ENCODE results near the gene INCENP.

The INCENP gene

DNA sequence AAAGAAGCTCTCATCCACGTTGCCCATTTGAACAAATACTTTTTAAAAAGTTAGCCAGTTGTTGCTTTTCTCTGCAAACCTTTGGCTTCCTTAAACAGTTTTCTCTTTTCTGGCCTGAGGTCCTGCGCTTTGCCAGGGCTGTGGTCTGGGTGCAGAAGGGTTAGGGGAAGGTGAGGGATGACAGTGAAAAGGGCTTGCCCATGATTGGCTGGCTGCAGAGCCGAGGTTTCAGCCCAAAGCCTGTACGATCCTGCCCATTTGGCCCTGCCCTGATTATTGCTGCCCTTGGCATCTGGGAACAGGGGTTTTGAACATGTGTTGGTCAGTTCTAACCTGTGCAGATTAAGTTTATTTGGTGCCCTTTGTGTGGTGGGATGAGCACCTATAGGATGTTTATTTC, 1.5 kb downstream of the INCENP start:
- no peak for DNase-seq

DNA sequence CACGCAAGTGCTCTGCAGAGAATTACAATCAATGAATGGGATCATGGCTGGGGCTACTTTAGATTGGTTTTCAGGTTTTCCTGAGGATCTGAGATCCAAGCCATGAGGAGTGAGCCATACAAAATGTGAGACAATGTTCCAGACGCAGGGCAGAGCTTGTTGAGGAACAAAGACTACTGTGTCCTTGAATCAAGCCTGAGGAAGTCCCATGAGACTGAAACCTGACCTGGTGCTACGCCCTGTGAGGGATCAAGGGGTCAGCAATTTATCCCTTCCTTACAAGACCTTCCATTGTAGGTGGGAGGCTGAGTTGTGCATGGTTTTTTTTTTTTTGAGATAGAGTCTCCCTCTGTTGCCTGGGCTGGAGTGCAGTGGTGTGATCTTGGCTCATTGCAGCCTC, 2.1 kb downstream of the INCENP start:
- DNase-seq: no peak

DNA sequence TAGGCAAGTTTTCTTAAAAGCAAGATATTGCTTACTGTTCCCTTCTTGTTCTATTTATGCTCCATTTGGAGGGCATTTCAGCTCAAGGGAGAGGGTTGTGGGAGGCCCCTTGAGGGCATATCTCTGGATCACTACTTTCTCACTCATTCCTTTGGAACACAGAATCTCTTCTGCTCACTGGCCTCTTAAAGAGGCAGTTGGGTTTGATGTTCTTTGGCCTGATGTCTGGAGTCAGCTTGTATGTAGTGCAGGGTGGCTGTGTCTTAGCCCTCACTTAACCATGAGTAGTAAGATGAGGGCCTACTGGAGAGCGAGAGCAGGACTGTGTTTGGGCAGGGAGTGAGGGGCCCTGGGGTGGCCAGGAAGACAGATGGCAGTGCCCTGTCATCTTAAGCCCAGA, 3.6 kb downstream of the INCENP start:
- DNase-seq: no peak

DNA sequence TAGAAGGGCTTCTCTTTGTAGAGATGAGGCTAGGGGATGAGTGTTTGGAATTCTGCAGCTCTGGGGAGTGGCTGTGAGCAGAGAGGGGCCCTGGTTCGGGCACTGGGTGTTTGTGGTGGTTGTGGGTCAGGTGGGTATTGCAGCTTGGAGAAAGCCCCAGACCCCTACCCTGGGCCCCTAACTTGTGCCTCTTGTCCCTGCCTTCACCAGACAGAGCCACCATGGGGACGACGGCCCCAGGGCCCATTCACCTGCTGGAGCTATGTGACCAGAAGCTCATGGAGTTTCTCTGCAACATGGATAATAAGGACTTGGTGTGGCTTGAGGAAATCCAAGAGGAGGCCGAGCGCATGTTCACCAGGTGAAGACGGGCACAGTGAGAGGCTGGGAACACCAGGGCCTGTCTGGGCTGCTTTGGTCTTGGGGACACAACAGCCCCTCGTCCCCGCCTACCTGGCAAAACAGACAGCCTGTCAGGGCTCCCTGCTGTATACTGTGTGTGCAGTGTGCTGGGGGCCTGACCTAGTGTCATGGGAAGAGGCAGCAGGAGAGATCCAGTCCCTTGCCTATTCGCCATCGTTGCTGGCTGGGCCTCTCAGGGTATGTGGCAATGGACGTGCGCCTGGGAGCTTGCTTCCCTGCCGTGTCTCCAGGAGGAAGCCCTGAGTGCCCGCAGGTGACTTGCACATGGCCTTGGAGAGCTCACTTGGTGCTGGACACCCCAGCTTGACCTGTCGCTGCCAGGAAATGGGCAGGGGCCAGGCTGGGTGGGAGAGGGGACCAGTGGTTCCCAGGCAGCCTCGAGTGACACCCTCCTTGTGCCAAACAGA, 4.3 kb downstream of the INCENP start:
- DNase-seq: no peak

DNA sequence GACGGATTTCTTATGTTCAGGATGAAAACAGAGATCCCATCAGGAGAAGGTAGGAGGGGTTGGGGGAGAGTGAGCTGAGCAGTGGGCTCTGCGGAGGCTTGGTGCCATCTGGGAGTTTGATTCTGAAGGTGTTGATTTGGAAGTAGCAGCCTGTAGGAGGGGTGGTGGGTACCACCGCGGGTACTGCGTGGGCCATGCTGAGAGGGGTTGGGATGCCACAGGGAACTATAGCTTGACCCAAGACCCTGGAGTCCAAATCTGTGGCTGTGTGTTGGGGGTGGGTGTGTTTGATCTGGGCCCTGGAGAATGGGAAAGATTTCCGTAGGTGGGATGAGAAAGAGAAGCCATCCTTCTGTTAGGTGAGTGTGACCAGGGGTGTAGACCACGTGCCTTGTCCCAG, 5.0 kb downstream of the INCENP start:
- DNase-seq: no peak

DNA sequence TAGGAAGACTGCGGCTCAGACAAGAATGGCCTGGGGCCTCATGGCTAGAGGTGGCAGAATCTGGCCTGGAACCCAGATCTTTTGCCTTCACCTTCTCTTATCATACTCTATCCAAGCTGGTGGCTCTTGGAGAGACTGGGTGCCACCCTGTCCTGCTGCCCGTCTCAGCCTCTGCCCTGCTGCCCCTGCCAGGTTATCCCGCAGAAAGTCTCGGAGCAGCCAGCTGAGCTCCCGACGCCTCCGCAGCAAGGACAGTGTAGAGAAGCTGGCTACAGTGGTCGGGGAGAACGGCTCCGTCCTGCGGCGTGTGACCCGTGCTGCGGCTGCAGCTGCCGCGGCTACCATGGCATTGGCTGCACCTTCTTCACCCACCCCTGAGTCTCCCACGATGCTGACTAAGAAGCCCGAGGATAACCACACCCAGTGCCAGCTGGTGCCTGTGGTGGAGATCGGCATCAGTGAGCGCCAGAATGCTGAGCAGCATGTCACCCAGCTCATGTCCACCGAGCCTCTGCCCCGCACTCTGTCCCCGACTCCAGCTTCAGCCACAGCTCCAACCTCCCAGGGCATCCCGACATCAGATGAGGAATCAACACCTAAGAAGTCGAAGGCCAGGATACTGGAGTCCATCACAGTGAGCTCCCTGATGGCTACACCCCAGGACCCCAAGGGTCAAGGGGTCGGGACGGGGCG, 5.9 kb downstream of the INCENP start:
- no peak for DNase-seq

DNA sequence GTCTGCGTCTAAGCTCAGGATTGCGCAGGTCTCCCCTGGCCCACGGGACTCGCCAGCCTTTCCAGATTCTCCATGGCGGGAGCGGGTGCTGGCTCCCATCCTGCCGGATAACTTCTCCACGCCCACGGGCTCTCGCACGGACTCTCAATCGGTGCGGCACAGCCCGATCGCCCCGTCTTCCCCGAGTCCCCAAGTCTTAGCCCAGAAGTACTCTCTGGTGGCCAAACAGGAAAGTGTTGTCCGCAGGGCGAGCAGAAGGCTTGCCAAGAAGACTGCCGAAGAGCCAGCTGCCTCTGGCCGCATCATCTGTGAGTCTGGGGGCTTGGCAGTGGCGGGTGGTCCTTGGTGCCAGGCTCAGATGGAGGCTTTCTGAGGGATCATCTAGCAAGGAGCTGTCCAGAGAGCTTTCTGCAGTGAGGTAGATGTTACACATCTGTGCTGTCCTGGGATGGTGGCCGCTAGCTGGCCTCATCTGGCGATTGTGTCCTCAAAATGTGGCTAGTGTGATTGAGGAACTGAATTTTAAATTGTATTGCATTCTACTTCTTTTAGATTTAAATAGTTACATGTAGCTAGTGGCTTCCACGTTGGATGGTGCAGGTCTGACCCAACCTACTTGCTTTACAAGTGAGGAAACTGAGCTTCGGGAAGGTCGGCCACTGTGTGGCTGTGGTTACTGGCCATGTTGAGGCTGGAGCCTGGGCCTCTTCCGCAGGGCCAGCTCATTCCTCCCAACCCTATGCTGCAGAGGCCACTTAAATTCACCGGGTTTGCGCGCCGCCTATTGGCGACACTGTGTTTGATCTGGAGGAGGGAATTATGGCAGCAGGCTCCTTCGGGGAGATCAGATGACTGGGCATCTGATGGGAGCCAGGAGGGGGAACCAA, 6.7 kb downstream of the INCENP start:
- no peak for DNase-seq

DNA sequence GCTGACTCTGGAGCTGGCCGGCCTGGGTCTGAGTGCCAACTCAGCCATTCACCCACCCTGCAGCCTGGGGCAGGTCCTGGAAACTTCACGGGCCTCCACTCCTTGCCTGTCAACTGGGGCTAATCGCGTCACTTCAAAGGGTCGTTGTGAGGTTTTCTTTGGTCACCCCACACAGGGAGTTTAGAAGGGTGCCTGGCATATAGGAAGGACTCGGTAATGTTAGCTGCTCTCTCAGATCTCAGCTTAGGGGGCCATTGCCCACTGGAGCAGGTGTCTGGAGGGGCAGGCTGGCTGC, 7.3 kb downstream of the INCENP start:
- no peak for DNase-seq

DNA sequence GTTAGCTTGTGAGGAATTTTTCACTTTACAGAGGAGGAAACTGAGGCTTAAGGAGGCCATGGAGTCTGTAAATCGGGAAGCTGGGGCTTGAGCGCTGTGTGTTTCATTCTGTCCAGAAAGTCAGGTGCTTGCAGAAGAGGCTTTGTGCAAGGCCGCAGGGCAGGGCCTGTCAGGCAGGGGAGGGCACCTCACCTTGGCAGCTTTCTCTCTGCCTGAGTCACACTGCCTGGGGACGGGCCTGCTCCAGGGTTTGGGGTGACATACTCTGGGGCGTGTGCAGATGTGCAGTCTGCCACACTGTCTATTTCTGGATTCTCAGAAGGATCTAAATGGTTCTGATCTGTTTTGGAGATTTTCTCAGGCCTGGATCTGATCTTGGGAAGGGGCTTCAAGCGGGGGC, 8.4 kb downstream of the INCENP start:
- DNase-seq: no peak

DNA sequence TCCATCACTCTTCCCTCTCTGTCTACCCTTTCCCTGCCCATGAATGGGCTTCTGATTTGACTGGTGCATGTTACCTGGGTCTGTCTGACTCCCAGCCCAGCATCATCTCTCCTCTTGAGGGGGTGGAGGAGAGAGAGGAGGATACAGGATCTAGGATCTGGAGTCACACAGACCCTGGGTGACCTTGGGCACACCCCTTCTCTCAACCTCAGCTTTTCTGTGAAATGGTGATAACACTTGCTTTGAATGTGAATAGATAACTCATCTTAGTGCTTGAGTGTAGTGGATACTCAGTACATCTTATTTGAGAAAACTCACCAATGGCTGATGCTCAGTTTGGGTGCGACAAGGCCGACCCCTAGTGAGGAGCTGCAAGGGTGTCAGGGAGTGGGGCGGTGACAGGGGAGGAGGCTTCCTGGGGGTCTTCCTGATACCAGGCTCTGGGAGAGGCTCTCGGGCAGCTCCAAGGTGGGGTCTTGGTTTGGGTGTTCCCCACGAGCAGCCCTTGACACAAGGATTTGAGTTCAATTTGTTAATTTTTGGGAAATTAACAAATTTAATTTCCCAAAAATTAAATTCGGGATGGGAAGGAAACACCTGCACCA, 9.0 kb downstream of the INCENP start:
- no peak for DNase-seq

DNA sequence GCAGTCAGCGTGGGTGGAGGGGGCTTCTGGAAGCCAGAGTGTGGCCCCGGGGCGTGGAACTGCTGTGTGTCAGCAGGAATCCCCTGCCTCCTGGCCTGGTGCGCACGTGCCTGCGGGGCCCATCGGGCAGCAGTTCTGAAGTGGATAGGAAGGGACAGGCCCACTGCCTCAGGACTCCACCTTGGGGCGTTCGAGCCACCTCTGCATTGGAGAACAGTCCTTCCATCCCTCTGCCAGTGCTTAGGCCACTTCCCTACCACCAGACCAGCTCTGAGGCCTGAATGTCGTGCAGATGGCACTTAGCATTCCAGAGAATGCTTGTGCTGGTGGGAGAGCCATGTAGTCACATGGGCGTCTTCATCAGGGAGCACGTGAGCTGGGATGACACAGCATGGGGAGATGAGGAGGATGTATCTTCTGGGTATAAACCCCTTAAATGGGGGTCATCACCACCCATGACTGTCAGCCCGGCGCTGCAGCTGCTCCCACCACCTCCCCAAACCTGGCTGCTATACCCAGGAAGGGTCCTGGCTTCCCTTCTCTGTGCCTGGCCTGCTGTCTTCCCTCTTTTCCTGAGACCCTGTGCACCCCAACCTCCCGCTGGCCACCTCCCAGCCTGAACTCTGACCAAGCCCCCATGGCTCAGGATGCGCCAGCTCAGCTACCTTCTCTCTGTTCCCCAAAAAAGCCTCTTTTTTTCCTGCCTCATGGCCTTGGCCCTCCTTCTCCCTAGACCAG, 9.7 kb downstream of the INCENP start:
- DNase-seq: no peak

DNA sequence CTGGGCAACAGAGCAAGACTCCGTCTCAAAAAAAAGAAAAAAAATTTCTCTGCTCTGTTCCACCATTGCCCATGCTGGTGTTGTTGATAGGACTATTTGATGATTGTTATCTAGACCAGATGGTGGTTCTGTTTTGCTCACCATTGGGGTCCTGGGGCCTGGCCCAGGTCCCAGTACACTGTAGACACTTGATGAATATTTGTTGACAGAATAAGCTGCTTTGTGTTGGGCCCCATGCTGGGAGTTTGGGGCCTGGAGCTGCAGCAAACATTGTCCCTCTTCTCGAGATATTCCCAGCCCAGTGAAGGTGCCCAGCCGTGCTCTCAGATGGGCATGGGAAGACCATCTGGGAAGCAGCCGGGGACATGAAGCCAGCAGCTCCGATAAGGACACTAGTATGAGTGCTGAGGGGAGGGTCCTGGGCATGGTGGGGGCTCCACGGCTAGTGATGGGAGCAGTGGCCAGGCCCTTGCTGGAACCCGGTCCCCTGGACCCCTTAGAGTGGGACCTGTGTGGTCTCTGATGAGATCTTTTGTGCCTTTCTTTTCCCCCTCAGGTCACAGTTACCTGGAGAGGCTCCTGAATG, 13.6 kb downstream of the INCENP start:
- DNase-seq: no peak

DNA sequence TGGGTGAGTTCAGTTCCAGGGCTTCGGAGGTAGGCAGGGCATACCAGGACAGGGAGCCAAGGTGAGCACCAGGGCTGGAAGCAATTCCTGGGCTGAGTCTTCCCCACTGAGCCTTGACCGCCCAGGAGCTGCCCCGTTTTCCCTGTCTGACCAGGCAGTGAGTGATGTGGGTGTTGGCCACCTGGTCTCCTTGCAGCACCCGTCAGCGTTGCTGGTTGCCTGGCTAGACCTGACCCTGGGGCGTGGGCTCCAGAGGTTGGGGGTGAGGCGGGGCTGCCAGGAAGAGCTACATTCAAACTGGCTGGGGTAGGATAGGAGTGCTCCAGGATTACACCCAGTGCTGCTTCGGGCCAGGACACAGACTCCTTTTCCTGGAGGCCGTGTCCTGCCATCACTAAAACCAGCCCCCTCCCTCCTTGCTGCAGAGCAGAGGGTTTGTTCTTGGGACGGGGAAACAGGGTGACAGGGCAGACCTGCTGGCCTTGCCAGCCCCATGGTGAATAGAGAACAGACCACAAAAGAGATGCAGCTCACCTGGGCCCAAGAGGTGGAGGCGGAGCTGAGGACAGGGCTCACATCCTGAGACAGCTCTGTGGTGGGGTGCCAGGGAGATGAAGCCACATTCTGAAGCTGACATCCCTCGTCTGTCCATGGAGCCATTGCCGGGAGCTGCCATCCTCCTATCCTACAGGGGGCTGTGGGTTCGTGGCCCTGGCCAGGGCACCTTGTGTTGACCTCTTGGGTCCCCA, 14.2 kb downstream of the INCENP start:
- DNase-seq: no peak

DNA sequence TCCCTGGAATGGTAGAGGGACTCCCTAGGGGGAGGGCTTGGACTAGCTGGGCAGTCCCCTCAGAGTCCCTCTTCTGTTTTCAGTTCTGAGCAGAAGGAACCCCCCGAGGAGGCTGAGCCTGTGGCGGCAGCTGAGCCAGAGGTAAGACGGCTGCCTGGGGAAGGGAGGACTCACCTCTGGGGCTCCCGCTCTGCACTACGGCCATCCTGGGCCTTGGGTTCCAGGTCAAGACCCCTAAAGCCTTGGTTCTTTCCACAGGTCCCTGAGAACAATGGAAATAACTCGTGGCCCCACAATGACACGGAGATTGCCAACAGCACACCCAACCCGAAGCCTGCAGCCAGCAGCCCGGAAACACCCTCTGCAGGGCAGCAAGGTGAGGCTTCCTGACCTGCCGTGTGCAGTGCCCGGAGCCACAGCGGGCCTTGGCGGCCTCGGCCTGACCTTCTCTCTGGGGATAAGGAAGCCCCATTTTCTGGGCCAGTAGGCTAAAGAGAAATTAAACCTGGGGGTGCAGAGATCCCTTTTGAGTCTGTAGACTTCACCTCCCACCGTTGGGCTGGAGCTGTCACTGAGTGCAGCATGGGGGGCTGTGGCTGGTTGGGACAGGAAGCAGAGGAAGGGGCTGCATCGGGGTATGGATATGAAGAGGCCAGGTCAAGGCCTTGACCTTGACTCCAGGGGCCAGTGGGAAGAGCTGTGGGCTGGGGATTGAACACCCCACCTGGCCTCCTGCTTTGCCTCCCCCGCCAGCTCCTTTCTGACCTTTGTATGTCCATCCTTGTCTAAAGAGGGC, 15.0 kb downstream of the INCENP start:
- no peak for DNase-seq

DNA sequence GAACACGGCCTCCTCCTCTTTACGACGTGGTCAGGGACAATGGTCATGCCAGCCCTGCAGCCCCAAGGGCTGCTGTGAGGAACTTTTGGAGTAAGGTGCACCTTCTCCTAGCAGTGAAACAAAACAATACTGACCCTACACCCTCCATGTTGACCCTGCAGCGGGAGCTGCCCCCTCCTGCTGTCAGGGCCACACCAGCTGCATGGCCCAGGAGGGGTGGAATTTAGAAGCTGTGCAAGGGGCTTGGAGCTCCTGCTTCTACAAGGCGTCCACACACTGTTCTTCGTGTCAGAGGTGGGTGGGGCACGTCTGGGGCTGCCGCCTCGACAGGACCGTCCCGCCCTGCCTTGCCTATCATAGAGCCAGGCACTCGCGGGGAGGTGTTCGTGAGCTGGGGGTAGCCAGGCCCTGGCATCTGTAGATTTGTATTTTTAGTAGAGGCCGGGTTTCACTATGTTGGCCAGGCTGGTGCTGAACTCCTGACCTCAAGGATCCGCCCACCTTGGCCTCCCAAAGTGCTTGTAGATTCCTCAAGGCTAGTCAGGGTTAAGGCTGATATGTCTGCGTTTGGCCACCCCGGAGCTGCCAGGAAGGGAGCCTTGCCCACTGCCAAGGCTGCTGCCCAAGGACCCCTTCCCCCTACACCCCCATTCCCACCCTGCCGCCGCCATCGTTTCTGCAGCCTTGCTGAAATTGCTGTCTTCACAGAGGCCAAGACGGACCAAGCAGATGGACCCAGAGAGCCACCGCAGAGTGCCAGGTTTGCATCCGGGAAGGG, 15.9 kb downstream of the INCENP start:
- no peak for DNase-seq

DNA sequence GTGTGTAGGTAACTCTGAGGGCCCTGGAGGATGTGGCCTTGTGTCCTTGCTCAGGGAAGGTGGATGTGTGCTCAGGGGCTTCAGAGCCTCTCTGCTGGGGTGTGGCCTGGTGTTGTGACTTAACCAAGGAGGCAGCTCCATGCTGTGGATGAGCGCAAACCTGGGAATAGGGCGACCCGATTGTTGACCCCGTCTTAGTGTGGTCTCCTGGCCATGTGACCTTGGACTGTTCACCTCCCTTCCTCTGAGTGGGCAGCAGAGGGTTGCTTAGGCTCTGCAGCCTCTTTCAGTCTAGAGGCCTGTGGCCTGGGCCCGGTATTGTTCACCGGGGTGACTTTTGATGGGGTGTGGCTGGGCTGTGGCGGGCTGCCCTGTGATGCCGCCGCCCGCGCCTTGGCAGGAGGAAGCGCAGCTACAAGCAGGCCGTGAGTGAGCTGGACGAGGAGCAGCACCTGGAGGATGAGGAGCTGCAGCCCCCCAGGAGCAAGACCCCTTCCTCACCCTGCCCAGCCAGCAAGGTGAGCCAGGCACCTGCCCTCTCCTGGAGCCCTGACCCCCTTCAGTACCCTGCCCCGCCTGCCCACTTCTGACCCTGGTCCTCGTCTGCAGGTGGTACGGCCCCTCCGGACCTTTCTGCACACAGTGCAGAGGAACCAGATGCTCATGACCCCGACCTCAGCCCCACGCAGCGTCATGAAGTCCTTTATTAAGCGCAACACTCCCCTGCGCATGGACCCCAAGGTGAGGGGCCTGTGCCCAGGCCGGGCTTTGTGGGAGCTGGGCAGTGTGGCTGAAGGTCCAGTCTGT, 16.7 kb downstream of the INCENP start:
- DNase-seq: no peak

DNA sequence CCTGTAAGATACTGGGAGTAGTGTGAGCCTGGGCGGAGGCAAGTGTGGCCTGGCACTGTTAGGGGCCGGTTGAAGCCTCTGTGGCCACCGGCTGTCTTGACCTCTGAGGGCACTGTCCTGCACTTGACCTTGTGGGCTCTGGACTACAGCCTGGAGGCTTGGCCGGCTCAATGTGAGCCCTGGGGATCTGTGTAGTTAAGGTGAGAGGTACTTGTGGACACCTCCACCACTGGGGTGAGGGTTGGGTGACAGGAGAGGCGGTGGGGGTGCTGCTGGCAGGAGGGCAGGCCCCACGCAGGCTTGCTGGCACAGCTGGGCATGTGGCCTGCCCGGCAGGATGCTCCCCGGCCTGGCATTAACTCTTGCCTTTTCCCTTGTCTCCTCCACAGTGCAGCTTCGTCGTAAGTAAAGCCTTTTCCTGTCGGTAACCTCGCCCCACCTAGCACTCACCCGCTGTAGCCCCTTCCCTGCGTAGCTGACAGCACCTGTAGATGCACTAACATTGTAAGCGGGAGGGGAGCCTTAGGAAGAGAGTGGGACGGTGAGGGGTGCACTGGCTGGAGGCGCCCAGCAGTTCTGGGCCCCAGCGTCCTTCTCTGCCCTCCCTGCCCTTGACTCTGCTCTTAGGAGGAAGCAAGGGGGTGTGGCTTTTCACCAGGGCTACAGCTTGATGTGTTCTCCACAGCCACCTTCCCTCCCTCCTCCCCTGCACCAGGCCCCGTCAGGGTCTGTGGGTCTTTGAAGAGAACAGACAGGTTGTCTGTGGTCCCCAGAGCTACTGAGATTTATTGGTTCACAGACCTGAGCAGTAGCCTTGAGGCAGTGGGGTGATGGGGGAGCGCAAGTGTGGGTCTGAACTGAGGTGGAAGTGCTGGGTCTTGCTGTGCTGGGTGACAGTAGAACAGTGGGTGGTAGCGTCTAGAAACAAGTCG, 17.6 kb downstream of the INCENP start:
- DNase-seq: no peak

DNA sequence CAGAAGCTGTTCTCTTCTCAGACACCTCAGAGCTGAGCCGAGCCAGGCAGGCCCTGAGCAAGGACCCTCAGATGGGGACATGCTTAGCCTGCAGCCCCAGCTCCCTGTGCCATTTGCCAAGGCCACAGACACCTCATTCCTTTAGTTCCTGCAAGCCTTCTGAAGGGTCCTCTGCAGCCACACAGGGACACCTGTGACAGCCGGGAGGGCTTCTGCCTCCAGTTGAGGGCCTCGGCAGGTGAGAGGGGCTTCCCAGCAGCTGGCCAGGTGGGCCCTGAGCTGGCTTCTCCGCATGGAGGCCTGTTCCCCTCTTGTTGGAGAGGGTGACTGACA, 18.2 kb downstream of the INCENP start:
- DNase-seq: no peak

Data from NCI-H1105 (cell line).